Fibroblast of lung (primary cell): ENCODE results near the gene SREBF1.

ENCODE experiments used
- CTCF ChIP-seq, 2 donors: IDR thresholded peaks in 1 of 2; conservative IDR thresholded peaks in 1 of 2; 1 replicate in 1 of 2; 2 replicates in 1 of 2; pipeline ENCODE4 v1.5.1; 2011 to 2012; ENCODE audit warnings: low read length in 2 of 2, control low read depth in 1 of 2, inconsistent platforms in 1 of 2, low read depth in 1 of 2, mild to moderate bottlenecking in 1 of 2
- EZH2 ChIP-seq: IDR thresholded peaks from 2 replicates; pipeline ENCODE4 v1.5.1; 2012; ENCODE audit warnings: low read length, control low read depth, mild to moderate bottlenecking; ENCODE audit errors: missing control alignments

GRCh38 chr17:17787568-17787967 is 49.2 kb downstream of the SREBF1 start:
- no peak for TF ChIP-seq EZH2
- no peak for TF ChIP-seq CTCF (conservative IDR thresholded peaks at IDR 0.05 in 1 of 2, IDR thresholded peaks at IDR 0.05 in 1 of 2; ENCODE audit: low read depth in 1 of 2, low read length in 2 of 2)
